ENCODE results near the gene HDDC3. TPM values are rescaled to one million over a fixed set of nuclear protein-coding genes. Genes with fewer than 3 reads are reported as not detected.
A peak's percentile ranks its signal among the peaks of the same experiment; 100 is the strongest.

HDDC3 gene
- polyA plus RNA-seq, 3 donors = 11.6 to 19.7 (median 14.8) TPM

- no peak for DNase-seq
- intact Hi-C loops (cut with micrococcal nuclease) = no loop called here
Observed at GRCh38 chr15:90904746-90905145, 27.6 kb downstream of the HDDC3 start.

GRCh38 chr15:90903733-90904536 lies 28.4 kb downstream of the HDDC3 start:
- H3K9me3 ChIP-seq (replicated peaks in 1 of 2; ENCODE audit: control insufficient read depth in 1 of 2, insufficient read depth in 1 of 2, low read length in 2 of 2) = no peaks in the 10 kb centered on the region
- peak overlapping the region; percentile 55 to 89 (median 79) for H3K4me3 ChIP-seq (replicated peaks in 1 of 3; ENCODE audit: low read depth in 2 of 3, low read length in 3 of 3)
- H4K20me1 ChIP-seq (ENCODE audit: insufficient read depth, low read length) = peaks cover 39% of the 10 kb centered on the region
- peak overlapping the region; percentile 88 for H3K4me2 ChIP-seq (replicated peaks; ENCODE audit: extremely low read depth, low read length, poor library complexity, severe bottlenecking)
- peak overlapping the region; percentile 83 to 87 for H3K4me3 Mint-ChIP-seq
- peaks cover 25% of the 10 kb centered on the region for H3K4me1 Mint-ChIP-seq
- no peak for DNase-seq
- H3K36me3 Mint-ChIP-seq = peaks cover 39 to 44% of the 10 kb centered on the region in 2 donors
- peaks cover 0 to 9% (median 7%) of the 10 kb centered on the region in 3 donors for H3K27me3 Mint-ChIP-seq (ENCODE audit: low read depth in 3 of 3)
- H3K27ac Mint-ChIP-seq = peak overlapping the region in 2 of 7 donors; percentile 35 to 68
- no peaks in the 10 kb centered on the region for H3K9me3 Mint-ChIP-seq
- peak overlapping the region; percentile 80 for H3K9ac ChIP-seq (ENCODE audit: insufficient read depth, low read length, poor library complexity, severe bottlenecking)
- peaks cover 16 to 23% of the 10 kb centered on the region in 2 donors for H3K4me1 ChIP-seq (ENCODE audit: control insufficient read depth in 1 of 2, insufficient read depth in 2 of 2, low read length in 2 of 2)
- TF ChIP-seq CTCF (IDR thresholded peaks at IDR 0.05) = no peak
- peaks cover 20% of the 10 kb centered on the region for H3K79me2 ChIP-seq (ENCODE audit: insufficient read depth, low read length)
- H3K27me3 ChIP-seq (ENCODE audit: control insufficient read depth in 2 of 2, insufficient read depth in 2 of 2, low read length in 2 of 2) = no peaks in the 10 kb centered on the region
- 78% methylated on average over 10 of the region's 18 CpGs for WGBS (ENCODE audit: insufficient coverage)
- peak overlapping the region in 1 of 2 donors; percentile 84 for H3K27ac ChIP-seq (ENCODE audit: low read depth in 1 of 2, low read length in 2 of 2)
- H3K36me3 ChIP-seq (replicated peaks in 1 of 2; ENCODE audit: control insufficient read depth in 1 of 2, insufficient read depth in 2 of 2, low read length in 2 of 2) = peaks cover 40 to 41% of the 10 kb centered on the region in 2 donors
- peak overlapping the region; percentile 86 for H2AFZ ChIP-seq (ENCODE audit: insufficient read depth, low read depth, low read length, poor library complexity, severe bottlenecking)
- intact Hi-C loops (cut with micrococcal nuclease) = loop anchor here in 1 of 2 donors (2.0 kb wide), 1 partner anchor 31 kb away; the partner anchor contains the start of gene UNC45A

More at GRCh38 chr15:90904746-90905145, 27.6 kb downstream of the HDDC3 start:
- no peak overlapping the region for H2AFZ ChIP-seq (ENCODE audit: insufficient read depth, low read depth, low read length, poor library complexity, severe bottlenecking)
- Mint-ChIP-seq H3K9me3 (no peaks in the 10 kb centered on the region), H3K4me3 (no peak overlapping the region), H3K4me1 (peaks cover 25% of the 10 kb centered on the region), H3K27ac (no peak overlapping the region), H3K36me3 (peaks cover 47 to 52% of the 10 kb centered on the region in 2 donors), H3K27me3 (ENCODE audit: low read depth in 3 of 3) (peaks cover 0 to 12% (median 6%) of the 10 kb centered on the region in 3 donors)
- peaks cover 16 to 23% of the 10 kb centered on the region in 2 donors for H3K4me1 ChIP-seq (ENCODE audit: control insufficient read depth in 1 of 2, insufficient read depth in 2 of 2, low read length in 2 of 2)
- H3K9me3 ChIP-seq (replicated peaks in 1 of 2; ENCODE audit: control insufficient read depth in 1 of 2, insufficient read depth in 1 of 2, low read length in 2 of 2) = no peaks in the 10 kb centered on the region
- TF ChIP-seq CTCF (IDR thresholded peaks at IDR 0.05) = no peak
- H3K79me2 ChIP-seq (ENCODE audit: insufficient read depth, low read length) = peaks cover 20% of the 10 kb centered on the region
- no peaks in the 10 kb centered on the region for H3K27me3 ChIP-seq (ENCODE audit: control insufficient read depth in 2 of 2, insufficient read depth in 2 of 2, low read length in 2 of 2)
- no peak overlapping the region for H3K4me2 ChIP-seq (replicated peaks; ENCODE audit: extremely low read depth, low read length, poor library complexity, severe bottlenecking)
- peaks cover 42% of the 10 kb centered on the region for H4K20me1 ChIP-seq (ENCODE audit: insufficient read depth, low read length)
- H3K36me3 ChIP-seq (replicated peaks in 1 of 2; ENCODE audit: control insufficient read depth in 1 of 2, insufficient read depth in 2 of 2, low read length in 2 of 2) = peaks cover 46 to 50% of the 10 kb centered on the region in 2 donors
- H3K4me3 ChIP-seq (replicated peaks in 1 of 3; ENCODE audit: low read depth in 2 of 3, low read length in 3 of 3) = no peak overlapping the region
- no peak overlapping the region for H3K9ac ChIP-seq (ENCODE audit: insufficient read depth, low read length, poor library complexity, severe bottlenecking)
- H3K27ac ChIP-seq (ENCODE audit: low read depth in 1 of 2, low read length in 2 of 2) = no peak overlapping the region
- 96% methylated on average over 4 of the region's 9 CpGs for WGBS (ENCODE audit: insufficient coverage)
